GM23248 (cell line): Measurements from ENCODE around the gene HTR2A.

Experiments used
- EZH2 ChIP-seq: fragments of 200-600 bp; sonication (generic); IDR thresholded peaks from 2 replicates; pipeline ENCODE4 v1.6.1; 2018; ENCODE audit warnings: antibody characterized with exemption, mild to moderate bottlenecking; ENCODE audit not compliant: insufficient read depth, poor library complexity, severe bottlenecking
- EZH2phosphoT487 ChIP-seq: fragments of 200-600 bp; sonication (generic); IDR thresholded peaks from 2 replicates; pipeline ENCODE4 v1.6.1; 2018; ENCODE audit warnings: antibody characterized with exemption, moderate library complexity, mild to moderate bottlenecking, low read depth; ENCODE audit not compliant: insufficient read depth

GRCh38 chr13:46816371-46816770, 80.5 kb downstream of the HTR2A start:
- no peak for TF ChIP-seq EZH2
- no peak for TF ChIP-seq EZH2phosphoT487
